Fibroblast of skin of right biceps (primary cell): ENCODE results near the gene IGFALS.
A peak's percentile ranks its signal among the peaks of the same experiment; 100 is the strongest.

Experiments used
- DNase-seq: peaks from one replicate; pipeline ENCODE4 v3.0.0-alpha.2; 2013

Gene IGFALS

GRCh38 chr16:1793578-1794220 is at the start of gene IGFALS:
Gene IGFALS (minus strand): TSS chr16:1793705. CDS start chr16:1793652, 53 bp downstream.
- no peak for DNase-seq

GRCh38 chr16:1839554-1839953 is 46.0 kb upstream of the IGFALS start:
- peak; percentile 80 for DNase-seq

- DNase-seq, result no peak
These were observed 40.6 kb upstream of the IGFALS start for GRCh38 chr16:1834096-1834495.

- no peak for DNase-seq
These were observed 39.4 kb upstream of the IGFALS start for GRCh38 chr16:1832838-1833454.

GRCh38 chr16:1831186-1832075 is 37.9 kb upstream of the IGFALS start:
- DNase-seq, result no peak

GRCh38 chr16:1830213-1830612 is 36.7 kb upstream of the IGFALS start:
- no peak for DNase-seq

- DNase-seq, result no peak
These were observed 35.3 kb upstream of the IGFALS start for GRCh38 chr16:1828645-1829410.

- peak; percentile 92 for DNase-seq
These were observed 33.4 kb upstream of the IGFALS start, which contains the start of the genes FAHD1 and HAGH for GRCh38 chr16:1826691-1827573. Gene FAHD1 (plus strand): TSS chr16:1827206. CDS start chr16:1827239, 33 bp downstream. Gene HAGH (minus strand): TSS chr16:1826825. CDS start chr16:1826787, 38 bp downstream.

- DNase-seq, result no peak
These were observed 32.6 kb upstream of the IGFALS start for GRCh38 chr16:1825864-1826690.

GRCh38 chr16:1825381-1825863 is 31.9 kb upstream of the IGFALS start:
- DNase-seq, result no peak

- peak; percentile 22 for DNase-seq
These were observed 30.3 kb upstream of the IGFALS start for GRCh38 chr16:1823821-1824220.

GRCh38 chr16:1822801-1823200 is 29.3 kb upstream of the IGFALS start:
- no peak for DNase-seq

- DNase-seq, result no peak
These were observed 28.5 kb upstream of the IGFALS start for GRCh38 chr16:1821861-1822611.

GRCh38 chr16:1820946-1821290 is 27.4 kb upstream of the IGFALS start:
- no peak for DNase-seq

- DNase-seq, result no peak
These were observed 26.8 kb upstream of the IGFALS start for GRCh38 chr16:1820096-1820945.

- DNase-seq, result no peak
These were observed 26.1 kb upstream of the IGFALS start for GRCh38 chr16:1819611-1820010.

GRCh38 chr16:1818873-1819525 is 25.5 kb upstream of the IGFALS start:
- no peak for DNase-seq

- no peak for DNase-seq
These were observed 24.8 kb upstream of the IGFALS start for GRCh38 chr16:1818204-1818872.
